HL-60 (cell line): ENCODE measurements around the gene AK5.

ENCODE experiments used
- DNase-seq, 2 experiments: peaks; one replicate each; pipeline ENCODE4 v3.0.0-alpha.2; 2010 to 2020; ENCODE audit warnings: low read depth in 1 of 2, low spot score in 1 of 2
- H3K27ac ChIP-seq: fragments of 250-450 bp; sonication (Bioruptor Pico); replicated peaks from 2 replicates; pipeline ENCODE4 v1.5.1; 2020; ENCODE audit warnings: mild to moderate bottlenecking, moderate library complexity
- H3K27me3 ChIP-seq: fragments of 250-450 bp; sonication (Bioruptor Pico); 2 replicates; pipeline ENCODE4 v1.5.1; 2021; ENCODE audit warnings: mild to moderate bottlenecking, moderate library complexity; ENCODE audit not compliant: insufficient read depth, poor library complexity, severe bottlenecking
- H3K4me3 ChIP-seq: replicated peaks from 2 replicates; pipeline ENCODE4 v1.5.1; 2011; ENCODE audit warnings: mild to moderate bottlenecking, control low read depth, low read length; ENCODE audit not compliant: insufficient read depth
- CTCF ChIP-seq: IDR thresholded peaks from one replicate; pipeline ENCODE4 v1.5.1; 2011; ENCODE audit warnings: low read length, control low read depth, inconsistent platforms; ENCODE audit not compliant: insufficient read depth
- GABPA ChIP-seq: IDR thresholded peaks from 2 replicates; pipeline ENCODE4 v1.6.1; 2012; ENCODE audit warnings: low read depth
- POLR2AphosphoS5 ChIP-seq: IDR thresholded peaks from 2 replicates; pipeline ENCODE4 v1.6.1; 2012; ENCODE audit warnings: low read depth
- REST ChIP-seq: IDR thresholded peaks from 2 replicates; pipeline ENCODE4 v1.6.1; 2012; ENCODE audit warnings: low read depth; ENCODE audit not compliant: insufficient replicate concordance
- SPI1 ChIP-seq: IDR thresholded peaks from 2 replicates; pipeline ENCODE4 v1.6.1; 2012; ENCODE audit warnings: low read depth, mild to moderate bottlenecking, borderline replicate concordance

AK5 gene

GRCh38 chr1:77583483-77583882, 301.7 kb downstream of the AK5 start:
- Histone ChIP-seq H3K27me3 (no peaks in the 10 kb centered on the region), H3K27ac (no peak overlapping the region), H3K4me3 (no peak overlapping the region)
- DNase-seq, result no peak
- no peak for TF ChIP-seq POLR2AphosphoS5
- no peak for TF ChIP-seq REST
- TF ChIP-seq SPI1, result no peak
- TF ChIP-seq GABPA, result no peak
- no peak for TF ChIP-seq CTCF

- no peak for DNase-seq
- no peaks in the 10 kb centered on the region for H3K27me3 ChIP-seq
- TF ChIP-seq SPI1, result no peak
- TF ChIP-seq REST, result no peak
- TF ChIP-seq POLR2AphosphoS5, result no peak
- TF ChIP-seq GABPA, result no peak
- TF ChIP-seq CTCF, result no peak
- H3K27ac ChIP-seq, result no peak overlapping the region
- H3K4me3 ChIP-seq, result no peak overlapping the region
Measured at GRCh38 chr1:77584884-77585283, 303.1 kb downstream of the AK5 start.

- TF ChIP-seq POLR2AphosphoS5, result no peak
- no peak for TF ChIP-seq REST
- no peak for TF ChIP-seq CTCF
- TF ChIP-seq GABPA, result no peak
- TF ChIP-seq SPI1, result no peak
- Histone ChIP-seq H3K27ac (no peak overlapping the region), H3K4me3 (no peak overlapping the region), H3K27me3 (no peaks in the 10 kb centered on the region)
- no peak for DNase-seq
Measured at GRCh38 chr1:77585610-77586314, 303.9 kb downstream of the AK5 start.
